SK-N-SH treated with all-trans-retinoic acid at 6 μM for 48 hours (cell line): ENCODE measurements around the gene CCSER1.

Experiments
- CSDC2 ChIP-seq: fragments of 250-450 bp; sonication (Bioruptor Pico); IDR thresholded peaks from 2 replicates; pipeline ENCODE4 v1.5.0; 2020; ENCODE audit warnings: mild to moderate bottlenecking, moderate library complexity
- ISL1 ChIP-seq: fragments of 250-450 bp; sonication (Bioruptor Pico); IDR thresholded peaks from 2 replicates; pipeline ENCODE4 v2.1.2; 2022; ENCODE audit warnings: mild to moderate bottlenecking, moderate library complexity
- OSR1 ChIP-seq: fragments of 250-450 bp; sonication (Bioruptor Pico); IDR thresholded peaks from 2 replicates; pipeline ENCODE4 v1.8.0; 2022; ENCODE audit warnings: moderate library complexity, mild to moderate bottlenecking, inconsistent platforms
- SNAI2 ChIP-seq: fragments of 250-450 bp; sonication (Bioruptor Pico); IDR thresholded peaks from 2 replicates; pipeline ENCODE4 v1.5.0; 2020; ENCODE audit warnings: mild to moderate bottlenecking, moderate library complexity
- TCF4 ChIP-seq: fragments of 250-450 bp; sonication (Bioruptor Pico); IDR thresholded peaks from 2 replicates; pipeline ENCODE4 v1.8.0; 2021; ENCODE audit warnings: mild to moderate bottlenecking, moderate library complexity, borderline replicate concordance
- TSHZ2 ChIP-seq: fragments of 250-450 bp; sonication (Bioruptor Pico); IDR thresholded peaks from 2 replicates; pipeline ENCODE4 v1.5.0; 2020; ENCODE audit warnings: mild to moderate bottlenecking, moderate library complexity
- ZFP3 ChIP-seq: fragments of 250-450 bp; sonication (Bioruptor Pico); IDR thresholded peaks from 2 replicates; pipeline ENCODE4 v1.5.0; 2020; ENCODE audit warnings: mild to moderate bottlenecking, moderate library complexity
- ZFP30 ChIP-seq: fragments of 450-650 bp; formaldehyde crosslinking; IDR thresholded peaks from 2 replicates; pipeline ENCODE4 v1.5.0; 2022; ENCODE audit warnings: mild to moderate bottlenecking, moderate library complexity
- ZNF8 ChIP-seq: fragments of 450-650 bp; formaldehyde crosslinking; IDR thresholded peaks from 2 replicates; pipeline ENCODE4 v1.5.0; 2020; ENCODE audit warnings: mild to moderate bottlenecking, moderate library complexity
- TF ChIP-seq, protein P1 (sequence below): fragments of 250-450 bp; sonication (Bioruptor Pico); IDR thresholded peaks from 2 replicates; pipeline ENCODE4 v1.5.1; 2021; ENCODE audit warnings: mild to moderate bottlenecking, moderate library complexity

DNA sequence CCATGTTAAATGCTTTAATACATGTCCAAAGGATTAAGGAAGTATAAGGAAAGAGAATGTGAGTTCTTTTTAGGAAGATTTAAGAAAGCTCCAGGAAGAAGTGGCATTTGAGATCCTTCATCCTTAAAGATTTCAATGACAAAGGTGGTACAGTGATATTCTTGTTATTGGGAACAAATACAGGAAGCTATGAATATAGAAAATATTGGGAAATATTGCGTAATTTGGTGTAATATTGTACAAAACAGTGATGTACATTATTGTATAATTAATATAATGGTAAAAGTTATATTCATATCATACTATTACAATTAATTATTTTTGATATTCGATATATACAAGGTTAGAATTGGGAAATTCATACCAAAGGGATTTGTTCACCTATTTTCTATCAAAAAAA is 937.9 kb downstream of the CCSER1 start:
- TF ChIP-seq OSR1 (CRISPR knock-in tag) (no peak), TCF4 (no peak), TSHZ2 (CRISPR knock-in tag) (no peak), ZFP3 (CRISPR knock-in tag) (no peak), ZFP30 (CRISPR knock-in tag) (no peak), CSDC2 (CRISPR knock-in tag) (no peak), ZNF8 (no peak), ISL1 (CRISPR knock-in tag) (no peak), SNAI2 (CRISPR knock-in tag) (no peak)
- TF ChIP-seq, protein P1, sequence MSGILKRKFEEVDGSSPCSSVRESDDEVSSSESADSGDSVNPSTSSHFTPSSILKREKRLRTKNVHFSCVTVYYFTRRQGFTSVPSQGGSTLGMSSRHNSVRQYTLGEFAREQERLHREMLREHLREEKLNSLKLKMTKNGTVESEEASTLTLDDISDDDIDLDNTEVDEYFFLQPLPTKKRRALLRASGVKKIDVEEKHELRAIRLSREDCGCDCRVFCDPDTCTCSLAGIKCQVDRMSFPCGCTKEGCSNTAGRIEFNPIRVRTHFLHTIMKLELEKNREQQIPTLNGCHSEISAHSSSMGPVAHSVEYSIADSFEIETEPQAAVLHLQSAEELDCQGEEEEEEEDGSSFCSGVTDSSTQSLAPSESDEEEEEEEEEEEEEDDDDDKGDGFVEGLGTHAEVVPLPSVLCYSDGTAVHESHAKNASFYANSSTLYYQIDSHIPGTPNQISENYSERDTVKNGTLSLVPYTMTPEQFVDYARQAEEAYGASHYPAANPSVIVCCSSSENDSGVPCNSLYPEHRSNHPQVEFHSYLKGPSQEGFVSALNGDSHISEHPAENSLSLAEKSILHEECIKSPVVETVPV (CRISPR knock-in tag) = no peak
